Endothelial cell of umbilical vein (primary cell): ENCODE results near the gene GFOD1. TPM values are rescaled to one million over a fixed set of nuclear protein-coding genes. Genes with fewer than 3 reads are reported as not detected.

ENCODE experiments used
- BruUV-seq: library from RNA; stranded (reverse); fragments of 400-500 nt; replicated peaks from 2 replicates; lab custom pipeline; 2021; lab: Mats Ljungman, UMichigan
- CTCF ChIA-PET: fragments of 300-600, 350-600 bp; sonication (Branson Sonifier 250); formaldehyde crosslinking; loops from one replicate; lab custom pipeline; 2021; ENCODE audit warnings: antibody characterized with exemption, inconsistent platforms; lab: Charles Lee
- POLR2A ChIA-PET: fragments of 300-600, 350-600 bp; sonication (Branson Sonifier 250); formaldehyde crosslinking; loops from one replicate; lab custom pipeline; 2021; ENCODE audit warnings: antibody characterized with exemption, inconsistent platforms; lab: Charles Lee
- DNase-seq: peaks from one replicate; pipeline ENCODE4 v3.0.0-alpha.2; 2011; ENCODE audit warnings: low read depth, low spot score
- FAIRE-seq: peaks from 2 replicates; lab custom pipeline; 2011; peaks lifted over from hg19 to GRCh38; lab: Jason Lieb, UNC
- H2AFZ ChIP-seq: 2 replicates; pipeline ENCODE4 v1.6.0; 2012; ENCODE audit warnings: low read depth, low read length, control low read depth, inconsistent platforms
- H3K27ac ChIP-seq: 2 replicates; pipeline ENCODE4 v1.5.1; 2011; ENCODE audit warnings: low read depth, mild to moderate bottlenecking, control low read depth, low read length, moderate library complexity; ENCODE audit not compliant: insufficient read depth
- H3K27me3 ChIP-seq, 2 experiments: 2 replicates each; pipeline versions ENCODE4 v1.6.0 to v1.6.1; 2011; ENCODE audit warnings: low read length in 2 of 2, mixed read lengths in 1 of 2; ENCODE audit not compliant: control insufficient read depth in 2 of 2, insufficient read depth in 2 of 2
- H3K36me3 ChIP-seq, 2 experiments: 2 replicates in 1 of 2; 3 replicates in 1 of 2; pipeline ENCODE4 v1.5.1; 2011; ENCODE audit warnings: low read length in 2 of 2, mild to moderate bottlenecking in 1 of 2, moderate library complexity in 1 of 2; ENCODE audit not compliant: control insufficient read depth in 2 of 2, insufficient read depth in 2 of 2; ENCODE audit errors: extremely low read depth in 1 of 2
- H3K4me1 ChIP-seq: 3 replicates; pipeline ENCODE4 v1.5.1; 2011; ENCODE audit warnings: mild to moderate bottlenecking, low read length; ENCODE audit not compliant: control insufficient read depth, insufficient read depth; ENCODE audit errors: extremely low read depth
- H3K4me2 ChIP-seq: 2 replicates; pipeline ENCODE4 v1.6.1; 2011; ENCODE audit warnings: low read length, control low read depth, mixed read lengths; ENCODE audit not compliant: insufficient read depth
- H3K4me3 ChIP-seq, 3 experiments: fragments of 200-600 bp in 1 of 3; sonication (generic), shearing (Covaris generic) in 1 of 3; replicated peaks in 1 of 3; 2 replicates each; pipeline ENCODE4 v1.5.1; 2011 to 2016; ENCODE audit warnings: control low read depth in 3 of 3, low read length in 3 of 3, mild to moderate bottlenecking in 2 of 3, inconsistent platforms in 1 of 3, low read depth in 1 of 3, moderate library complexity in 1 of 3; ENCODE audit not compliant: insufficient read depth in 1 of 3
- H3K79me2 ChIP-seq: 2 replicates; pipeline ENCODE4 v1.6.0; 2012; ENCODE audit warnings: low read length, inconsistent platforms; ENCODE audit not compliant: control insufficient read depth, insufficient read depth
- H3K9ac ChIP-seq: replicated peaks from 2 replicates; pipeline ENCODE3; 2011; ENCODE audit warnings: low read length, control low read depth; ENCODE audit not compliant: insufficient read depth; ENCODE audit errors: extremely low read depth
- H3K9me1 ChIP-seq: replicated peaks from 3 replicates; pipeline ENCODE4 v1.6.0; 2011; ENCODE audit warnings: mild to moderate bottlenecking, low read length; ENCODE audit not compliant: control insufficient read depth, insufficient read depth; ENCODE audit errors: extremely low read depth
- H3K9me3 ChIP-seq: replicated peaks from 2 replicates; pipeline ENCODE4 v1.5.1; 2012; ENCODE audit warnings: low read length, inconsistent platforms; ENCODE audit not compliant: control insufficient read depth, insufficient read depth
- H4K20me1 ChIP-seq: replicated peaks from 2 replicates; pipeline ENCODE3; 2011; ENCODE audit warnings: mild to moderate bottlenecking, low read length; ENCODE audit not compliant: control insufficient read depth, insufficient read depth; ENCODE audit errors: extremely low read depth
- CTCF ChIP-seq, 2 donors: IDR thresholded peaks; 1 replicate in 1 of 2; 2 replicates in 1 of 2; pipeline ENCODE4 v1.5.1; 2011; ENCODE audit warnings: low read length in 2 of 2, mild to moderate bottlenecking in 2 of 2, moderate library complexity in 2 of 2, control low read depth in 1 of 2, inconsistent platforms in 1 of 2, low read depth in 1 of 2; ENCODE audit not compliant: insufficient read depth in 1 of 2; ENCODE audit errors: extremely low read depth in 1 of 2
- EZH2 ChIP-seq: IDR thresholded peaks from 2 replicates; pipeline ENCODE4 v1.6.1; 2012; ENCODE audit warnings: borderline replicate concordance, low read depth, mild to moderate bottlenecking, moderate library complexity, low read length, inconsistent platforms; ENCODE audit not compliant: severe bottlenecking
- FOS ChIP-seq: IDR thresholded peaks from 2 replicates; pipeline ENCODE4 v1.6.1; 2011; ENCODE audit warnings: mild to moderate bottlenecking, low read length, moderate library complexity, borderline replicate concordance; ENCODE audit not compliant: insufficient read depth
- GATA2 ChIP-seq: IDR thresholded peaks from 2 replicates; pipeline ENCODE4 v1.7.0; 2011; ENCODE audit warnings: low read depth, mild to moderate bottlenecking, moderate library complexity, mixed read lengths, low read length; ENCODE audit not compliant: insufficient read length, insufficient read depth
- JUN ChIP-seq: IDR thresholded peaks from 2 replicates; pipeline ENCODE4 v1.6.1; 2011; ENCODE audit warnings: borderline replicate concordance, low read depth; ENCODE audit not compliant: insufficient read length, insufficient read depth
- MAX ChIP-seq: IDR thresholded peaks from 2 replicates; pipeline ENCODE4 v1.6.1; 2011; ENCODE audit not compliant: insufficient read depth, insufficient read length
- MYC ChIP-seq: IDR thresholded peaks from one replicate; pipeline ENCODE4 v1.6.1; 2011; ENCODE audit warnings: mild to moderate bottlenecking, low read depth, low read length
- POLR2A ChIP-seq: IDR thresholded peaks from 2 replicates; pipeline ENCODE4 v1.6.1; 2012; ENCODE audit warnings: low read depth, mild to moderate bottlenecking, control low read depth, low read length
- POLR2AphosphoS5 ChIP-seq: IDR thresholded peaks from 2 replicates; pipeline ENCODE4 v1.6.1; 2012; ENCODE audit warnings: low read depth, mild to moderate bottlenecking, control low read depth, low read length, moderate library complexity; ENCODE audit not compliant: insufficient read depth
- dilution Hi-C: fragments of 300-500 bp; cut with MboI; formaldehyde crosslinking; loops from one replicate; pipeline ENCODE4 v1.15.0; 2019; ENCODE audit warnings: low sequenced_read_pairs; ENCODE audit not compliant: extremely low pct_ligation_motif_present
- intact Hi-C: fragments of 100-400 bp; cut with micrococcal nuclease; formaldehyde crosslinking; loops from one replicate; pipeline ENCODE4 v1.10.0; 2022
- polyA plus RNA-seq, 4 experiments: library from polyadenylated mRNA; depleted of rRNA in 3 of 4; stranded (reverse) in 3 of 4; unstranded in 1 of 4; fragments of >200 nt; gene quantifications; 2 replicates each; pipeline versions ENCODE4 v1.2.1 to v1.2.3, GENCODE V29; 2011 to 2012; ENCODE audit warnings: missing spikeins in 1 of 4
- total RNA-seq: library from RNA; stranded (reverse); gene quantifications from 2 replicates; pipeline ENCODE4 v1.2.3, GENCODE V29; 2021

The GFOD1 gene
- total and polyA plus RNA-seq, 2 donors (not counting 3 experiments of a cell fraction or from before 2014, with no cell fraction given): 12.1 to 24.1 TPM

- H3K79me2 ChIP-seq: no peaks in the 10 kb centered on the region
- H3K36me3 ChIP-seq: peaks cover 0 to 2% of the 10 kb centered on the region in 2 experiments
- H3K4me3 ChIP-seq: no peak overlapping the region
- intact Hi-C loops: no loop called here
- ChIA-PET POLR2A (no interaction called here), CTCF (no interaction called here)
- TF ChIP-seq MAX (no peak), CTCF (IDR thresholded peaks at IDR 0.05; ENCODE audit: extremely low read depth in 1 of 2, insufficient read depth in 1 of 2, low read depth in 1 of 2, low read length in 2 of 2) (no peak), POLR2A (no peak), JUN (no peak), GATA2 (no peak), POLR2AphosphoS5 (no peak), EZH2 (no peak), FOS (no peak), MYC (no peak)
- H3K9me1 ChIP-seq: no peaks in the 10 kb centered on the region
- dilution Hi-C loops: no loop called here
- BruUV-seq: no TSS peak
- H3K4me1 ChIP-seq: no peaks in the 10 kb centered on the region
- no peak overlapping the region for H3K9ac ChIP-seq
- no peak overlapping the region for H3K27ac ChIP-seq
- H3K27me3 ChIP-seq: no peaks in the 10 kb centered on the region
- H2AFZ ChIP-seq: no peak overlapping the region
- DNase-seq (no peak), FAIRE-seq (no peak)
- H3K9me3 ChIP-seq: no peaks in the 10 kb centered on the region
- no peak overlapping the region for H3K4me2 ChIP-seq
- no peaks in the 10 kb centered on the region for H4K20me1 ChIP-seq
Measured at GRCh38 chr6:13378669-13379590, 108.5 kb downstream of the GFOD1 start.
